ENCODE measurements around the gene GALNT5.

DNA sequence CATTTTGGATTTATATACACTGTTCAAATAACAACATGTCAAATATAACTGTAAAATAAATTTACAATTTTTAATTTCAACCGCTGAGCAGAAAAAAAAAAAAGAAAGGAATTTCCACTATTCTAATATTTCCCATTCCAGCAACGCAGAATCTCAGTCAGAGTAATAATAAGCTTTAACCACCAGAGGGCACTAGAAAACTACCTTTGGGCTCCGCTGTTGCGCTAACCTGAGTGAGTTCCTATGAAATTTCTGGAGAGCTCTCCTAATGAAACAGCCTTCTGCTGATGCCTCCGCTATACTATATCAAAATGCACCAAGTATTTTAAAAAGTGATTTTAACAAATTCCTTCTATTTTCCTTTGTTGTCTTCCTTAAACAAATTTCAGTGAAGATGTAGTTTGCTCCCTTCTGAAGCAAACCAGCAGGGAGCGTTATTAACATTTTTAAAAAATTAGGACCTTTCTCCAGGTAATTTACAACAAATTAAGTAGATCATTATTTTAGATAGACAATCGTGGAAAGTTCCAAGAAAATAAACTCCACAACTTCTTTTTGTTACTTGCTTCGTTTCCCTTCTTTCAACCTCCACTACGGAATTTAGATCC lies 45.1 kb downstream of the GALNT5 start:
- no peak for TF ChIP-seq POLR2A (IDR thresholded peaks at IDR 0.05)
- peak; percentile 12 to 72 (median 41) for TF ChIP-seq CTCF (IDR thresholded peaks at IDR 0.05)
- no peak for TF ChIP-seq EP300 (IDR thresholded peaks at IDR 0.05)
- TF ChIP-seq POLR2AphosphoS5 (IDR thresholded peaks at IDR 0.05): no peak

Data from sigmoid colon (tissue), 4 donors.